HepG2 (cell line): ENCODE measurements around the gene CYSTM1. TPM values are rescaled to one million over a fixed set of nuclear protein-coding genes. Genes with fewer than 3 reads are reported as not detected.
A peak's percentile ranks its signal among the peaks of the same experiment; 100 is the strongest.

Experiments
- CERS6 ChIP-seq: sonication (generic); formaldehyde crosslinking; IDR thresholded peaks from 2 replicates; pipeline ENCODE4 v1.5.0; 2020; ENCODE audit warnings: missing genetic modification reagents
- DBP ChIP-seq: sonication (generic); formaldehyde crosslinking; IDR thresholded peaks from 2 replicates; pipeline ENCODE4 v1.4.0; 2020; ENCODE audit warnings: missing genetic modification reagents; ENCODE audit errors: not compliant biosample characterization
- HNRNPK ChIP-seq: fragments of 200-400 bp; formaldehyde crosslinking; IDR thresholded peaks from 2 replicates; pipeline ENCODE4 v1.6.1; 2018; ENCODE audit warnings: low read length, low read depth, moderate library complexity, mild to moderate bottlenecking; ENCODE audit not compliant: poor library complexity, severe bottlenecking
- HOXA3 ChIP-seq: sonication (generic); formaldehyde crosslinking; IDR thresholded peaks from 2 replicates; pipeline ENCODE4 v1.5.0; 2020; ENCODE audit warnings: missing genetic modification reagents
- NFIB ChIP-seq: sonication (generic); formaldehyde crosslinking; IDR thresholded peaks from 2 replicates; pipeline ENCODE4 v1.9.0; 2021; ENCODE audit warnings: missing genetic modification reagents, mild to moderate bottlenecking, borderline replicate concordance
- RERE ChIP-seq: IDR thresholded peaks from 2 replicates; pipeline ENCODE4 v1.6.1; 2016; ENCODE audit warnings: low read depth, missing genetic modification reagents, missing compliant biosample characterization
- SRY ChIP-seq: sonication (generic); formaldehyde crosslinking; IDR thresholded peaks from 2 replicates; pipeline ENCODE4 v1.8.0; 2022; ENCODE audit warnings: mild to moderate bottlenecking, missing genetic modification reagents
- ZNF318 ChIP-seq: sonication (generic); formaldehyde crosslinking; IDR thresholded peaks from 2 replicates; pipeline ENCODE4 v1.4.0; 2020; ENCODE audit warnings: mild to moderate bottlenecking, missing genetic modification reagents
- ZNF563 ChIP-seq: sonication (generic); formaldehyde crosslinking; IDR thresholded peaks from 2 replicates; pipeline ENCODE4 v1.8.0; 2022; ENCODE audit warnings: mild to moderate bottlenecking, moderate library complexity, missing genetic modification reagents
- ZNF724P ChIP-seq: sonication (generic); formaldehyde crosslinking; IDR thresholded peaks from 2 replicates; pipeline ENCODE4 v1.8.0; 2022; ENCODE audit warnings: missing genetic modification reagents, borderline replicate concordance
- ZNF788 ChIP-seq: sonication (generic); formaldehyde crosslinking; IDR thresholded peaks from 2 replicates; pipeline ENCODE4 v1.5.0; 2020; ENCODE audit warnings: mild to moderate bottlenecking, missing genetic modification reagents, borderline replicate concordance
- polyA plus RNA-seq, 8 experiments: library from polyadenylated mRNA; depleted of rRNA in 3 of 8; stranded (reverse) in 7 of 8; unstranded in 1 of 8; fragments of >200 nt; fragmentation: Illumina TruSeq in 4 of 8; extraction: Trizol in 4 of 8; gene quantifications; 2 replicates each; pipeline versions ENCODE4 v1.2.1 to v1.2.3, GENCODE V29; 2011 to 2016; ENCODE audit warnings: low read depth in 4 of 8, missing spikeins in 1 of 8, mixed read lengths in 1 of 8; ENCODE audit not compliant: insufficient read depth in 1 of 8
- total RNA-seq, 5 experiments: library from RNA; depleted of rRNA; stranded (reverse); fragments of >200 nt; fragmentation: Illumina TruSeq; extraction: Trizol; gene quantifications; 2 replicates each; pipeline ENCODE4 v1.2.3, GENCODE V29; 2016; ENCODE audit warnings: low read depth in 1 of 5

Gene CYSTM1
- total and polyA plus RNA-seq, 2 of the 13 experiments (the other 11 are each of a cell fraction or from before 2014, with no cell fraction given) = 40.0 to 73.4 TPM

GRCh38 chr5:140145818-140146522 is 29.0 kb upstream of the CYSTM1 start (continued):
- no peak for TF ChIP-seq ZNF318 (CRISPR knock-in tag)
- no peak for TF ChIP-seq ZNF724P (CRISPR knock-in tag)
- no peak for TF ChIP-seq CERS6
- TF ChIP-seq HNRNPK = peak; percentile 61
- TF ChIP-seq RERE (CRISPR knock-in tag) = no peak
- 0 out of 2 replicates have a peak, but pooled peaks have one; percentile 59 for TF ChIP-seq ZNF563 (CRISPR knock-in tag)
- TF ChIP-seq NFIB (CRISPR knock-in tag) = no peak
- TF ChIP-seq HOXA3 (CRISPR knock-in tag) = peak; percentile 21; the same call in 1 of the 2 replicates
- TF ChIP-seq DBP (CRISPR knock-in tag) = no peak
- no peak for TF ChIP-seq ZNF788 (CRISPR knock-in tag)
- no peak for TF ChIP-seq SRY
